ENCODE results near the gene DSN1. TPM values are rescaled to one million over a fixed set of nuclear protein-coding genes. Genes with fewer than 3 reads are reported as not detected.

DSN1 gene
- polyA plus RNA-seq, 1 donor (not counting 4 experiments of a cell fraction or from before 2014, with no cell fraction given) = 12.7 TPM

GRCh38 chr20:36754656-36755222 is 18.8 kb downstream of the DSN1 start:
- Histone ChIP-seq H3K4me3 (ENCODE audit: control insufficient read depth in 2 of 3, extremely low read depth in 1 of 3, insufficient read depth in 2 of 3, low read depth in 1 of 3, low read length in 3 of 3) (no peak overlapping the region), H3K27ac (ENCODE audit: control insufficient read depth, insufficient read depth, low read length) (no peak overlapping the region), H3K9me1 (ENCODE audit: control insufficient read depth, extremely low read depth, insufficient read depth, low read length) (no peaks in the 10 kb centered on the region), H3K27me3 (ENCODE audit: control insufficient read depth, extremely low read depth, insufficient read depth, low read length) (no peaks in the 10 kb centered on the region), H3K9me3 (ENCODE audit: control insufficient read depth, low read depth, low read length) (no peaks in the 10 kb centered on the region), H3K36me3 (ENCODE audit: control insufficient read depth in 2 of 2, extremely low read depth in 1 of 2, insufficient read depth in 2 of 2, low read length in 2 of 2) (peaks cover 0 to 23% of the 10 kb centered on the region in 2 experiments), H4K20me1 (ENCODE audit: control insufficient read depth, extremely low read depth, insufficient read depth, low read length) (no peaks in the 10 kb centered on the region), H2AFZ (ENCODE audit: control insufficient read depth, low read length) (no peak overlapping the region), H3K9ac (ENCODE audit: control insufficient read depth, extremely low read depth, insufficient read depth, low read length) (no peak overlapping the region), H3K79me2 (ENCODE audit: control insufficient read depth, insufficient read depth, low read length) (no peaks in the 10 kb centered on the region), H3K4me1 (ENCODE audit: control insufficient read depth, extremely low read depth, insufficient read depth, low read length) (no peaks in the 10 kb centered on the region), H3K4me2 (ENCODE audit: control insufficient read depth, extremely low read depth, insufficient read depth, low read depth, low read length) (no peak overlapping the region)
- no peak for FAIRE-seq
- dilution Hi-C loops (cut with MboI; ENCODE audit: extremely low pct_ligation_motif_present, low sequenced_read_pairs) = no loop called here
- TF ChIP-seq EZH2 (IDR thresholded peaks at IDR 0.05; ENCODE audit: low read length) = no peak
- TF ChIP-seq CTCF (optimal IDR thresholded peaks at IDR 0.05 in 1 of 3, IDR thresholded peaks at IDR 0.05 in 1 of 3, conservative IDR thresholded peaks at IDR 0.05 in 1 of 3; ENCODE audit: extremely low read depth in 1 of 3, insufficient read depth in 2 of 3, low read length in 3 of 3) = peak; percentile 74 to 79 (median 76)
- peak; percentile 41 for DNase-seq (ENCODE audit: low read depth, low spot score)

- dilution Hi-C loops (cut with MboI; ENCODE audit: extremely low pct_ligation_motif_present, low sequenced_read_pairs) = no loop called here
Observed at GRCh38 chr20:36752582-36752981, 21.0 kb downstream of the DSN1 start.

More at GRCh38 chr20:36752582-36752981, 21.0 kb downstream of the DSN1 start:
- H3K27me3 ChIP-seq (ENCODE audit: control insufficient read depth, extremely low read depth, insufficient read depth, low read length) = no peaks in the 10 kb centered on the region
- FAIRE-seq (no peak), DNase-seq (ENCODE audit: low read depth, low spot score) (no peak)
- no peaks in the 10 kb centered on the region for H3K9me3 ChIP-seq (ENCODE audit: control insufficient read depth, low read depth, low read length)
- no peak overlapping the region for H2AFZ ChIP-seq (ENCODE audit: control insufficient read depth, low read length)
- no peaks in the 10 kb centered on the region for H3K79me2 ChIP-seq (ENCODE audit: control insufficient read depth, insufficient read depth, low read length)
- no peak overlapping the region for H3K4me2 ChIP-seq (ENCODE audit: control insufficient read depth, extremely low read depth, insufficient read depth, low read depth, low read length)
- no peaks in the 10 kb centered on the region for H4K20me1 ChIP-seq (ENCODE audit: control insufficient read depth, extremely low read depth, insufficient read depth, low read length)
- no peak for TF ChIP-seq EZH2 (IDR thresholded peaks at IDR 0.05; ENCODE audit: low read length)
- no peak for TF ChIP-seq CTCF (optimal IDR thresholded peaks at IDR 0.05 in 1 of 3, IDR thresholded peaks at IDR 0.05 in 1 of 3, conservative IDR thresholded peaks at IDR 0.05 in 1 of 3; ENCODE audit: extremely low read depth in 1 of 3, insufficient read depth in 2 of 3, low read length in 3 of 3)
- no peak overlapping the region for H3K4me3 ChIP-seq (ENCODE audit: control insufficient read depth in 2 of 3, extremely low read depth in 1 of 3, insufficient read depth in 2 of 3, low read depth in 1 of 3, low read length in 3 of 3)
- H3K4me1 ChIP-seq (ENCODE audit: control insufficient read depth, extremely low read depth, insufficient read depth, low read length) = no peaks in the 10 kb centered on the region
- H3K27ac ChIP-seq (ENCODE audit: control insufficient read depth, insufficient read depth, low read length) = no peak overlapping the region
- no peak overlapping the region for H3K9ac ChIP-seq (ENCODE audit: control insufficient read depth, extremely low read depth, insufficient read depth, low read length)
- peaks cover 0 to 22% of the 10 kb centered on the region in 2 experiments for H3K36me3 ChIP-seq (ENCODE audit: control insufficient read depth in 2 of 2, extremely low read depth in 1 of 2, insufficient read depth in 2 of 2, low read length in 2 of 2)
- H3K9me1 ChIP-seq (ENCODE audit: control insufficient read depth, extremely low read depth, insufficient read depth, low read length) = no peaks in the 10 kb centered on the region
